OCI-LY3 (cell line): ENCODE results near the gene FNDC5.
"Not testable (repeated sequence)": the region's sequence is repeated elsewhere in the genome, so short reads cannot be mapped to it uniquely, and the experiment has no call there.

Source experiments
- H2AFZ ChIP-seq: fragments of 200-600, 300-600 bp; shearing (Covaris generic); 2 replicates; pipeline ENCODE4 v1.6.0; 2014; ENCODE audit warnings: antibody characterized with exemption, low read depth, low read length
- H3K27ac ChIP-seq: fragments of 200-600, 300-600 bp; sonication (generic); 2 replicates; pipeline ENCODE4 v1.5.1; 2014; ENCODE audit warnings: mild to moderate bottlenecking, low read length, moderate library complexity, mixed read lengths
- H3K27me3 ChIP-seq: fragments of 200-600, 300-600 bp; sonication (generic); 2 replicates; pipeline ENCODE4 v1.6.1; 2014; ENCODE audit warnings: low read depth, low read length, mixed read lengths
- H3K36me3 ChIP-seq: fragments of 200-600, 300-600 bp; sonication (generic); replicated peaks from 2 replicates; pipeline ENCODE3; 2014; ENCODE audit warnings: low read depth, low read length, mixed read lengths
- H3K4me1 ChIP-seq: fragments of 300-600, 200-600 bp; sonication (generic); 2 replicates; pipeline ENCODE4 v1.6.1; 2014; ENCODE audit warnings: low read length, mixed read lengths
- H3K4me2 ChIP-seq: fragments of 200-600, 300-600 bp; sonication (generic); 2 replicates; pipeline ENCODE4 v1.6.1; 2014; ENCODE audit warnings: low read length, mixed read lengths
- H3K4me3 ChIP-seq: fragments of 300-600, 200-600 bp; sonication (generic); 2 replicates; pipeline ENCODE4 v1.5.1; 2014; ENCODE audit warnings: antibody characterized with exemption, mild to moderate bottlenecking, low read length, moderate library complexity
- H3K79me2 ChIP-seq: fragments of 300-600, 200-600 bp; shearing (Covaris generic); 2 replicates; pipeline ENCODE4 v1.6.1; 2014; ENCODE audit warnings: mild to moderate bottlenecking, low read length, mixed read lengths
- H3K9ac ChIP-seq: fragments of 300-600, 200-600 bp; shearing (Covaris generic); 2 replicates; pipeline ENCODE4 v1.6.0; 2014; ENCODE audit warnings: mild to moderate bottlenecking, low read length, moderate library complexity
- H3K9me3 ChIP-seq: fragments of 200-600, 300-600 bp; shearing (Covaris generic); 2 replicates; pipeline ENCODE4 v1.6.1; 2014; ENCODE audit warnings: low read length, mixed read lengths; ENCODE audit not compliant: insufficient read depth
- H4K20me1 ChIP-seq: fragments of 200-600, 300-600 bp; sonication (generic); 2 replicates; pipeline ENCODE4 v1.6.1; 2016; ENCODE audit warnings: low read length, mixed read lengths; ENCODE audit not compliant: insufficient read depth
- EZH2phosphoT487 ChIP-seq: fragments of 200-600 bp; shearing (Covaris generic); IDR thresholded peaks from 2 replicates; pipeline ENCODE4 v1.6.1; 2018; ENCODE audit warnings: antibody characterized with exemption, mixed run types, low read depth
- TF ChIP-seq, protein P1 (sequence below): fragments of 200-600, 300-600 bp; sonication (generic); IDR thresholded peaks from 2 replicates; pipeline ENCODE4 v1.5.1; 2014; ENCODE audit warnings: antibody characterized with exemption, low read length, low read depth

The FNDC5 gene

DNA sequence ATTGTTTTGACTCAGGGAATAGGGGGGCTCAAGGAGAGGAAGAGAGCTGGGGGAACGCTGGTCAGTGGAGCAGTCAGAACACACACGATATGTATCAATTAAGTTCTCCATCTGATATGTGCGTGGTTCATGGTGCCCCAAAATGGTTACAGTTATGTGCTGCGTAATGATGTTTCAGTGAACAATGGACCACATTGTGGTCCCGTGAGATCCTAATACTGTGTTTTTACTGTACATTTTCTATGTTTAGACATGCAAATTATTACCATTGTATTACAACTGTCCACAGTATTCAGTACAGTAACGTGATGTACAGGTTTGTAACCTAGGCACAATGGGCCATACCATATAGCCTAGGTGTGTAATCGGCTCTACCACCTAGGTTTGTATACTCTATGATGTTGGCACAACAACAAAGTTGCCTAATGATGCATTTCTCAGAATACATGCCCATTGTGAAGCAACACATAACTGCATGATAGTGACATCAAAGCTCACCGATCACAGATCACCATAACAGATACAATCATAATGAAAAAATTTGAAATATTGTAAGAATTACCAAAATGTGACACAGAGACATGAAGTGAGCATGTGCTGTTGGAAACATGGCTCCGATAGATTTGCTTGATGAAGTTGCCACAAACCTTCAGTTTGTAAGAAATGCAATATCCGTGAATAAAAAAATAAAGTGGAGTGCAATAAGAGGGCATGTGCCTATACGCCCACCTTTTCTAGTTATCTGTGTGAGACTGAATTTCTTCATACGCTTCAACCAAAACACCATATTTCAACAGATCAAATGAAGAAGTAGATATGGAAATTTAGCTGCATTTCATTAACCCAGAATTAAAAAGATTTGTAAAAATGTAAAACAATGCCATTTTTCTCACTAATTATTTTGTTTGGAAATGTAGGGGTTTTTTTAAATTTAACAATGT, 45.3 kb upstream of the FNDC5 start:
- Histone ChIP-seq H4K20me1 (no peaks in the 10 kb centered on the region), H3K4me2 (no peak overlapping the region), H3K9ac (no peak overlapping the region), H3K36me3 (no peaks in the 10 kb centered on the region), H3K9me3 (no peaks in the 10 kb centered on the region), H3K27ac (no peak overlapping the region), H3K27me3 (no peaks in the 10 kb centered on the region), H3K79me2 (no peaks in the 10 kb centered on the region), H3K4me1 (no peaks in the 10 kb centered on the region), H3K4me3 (no peak overlapping the region), H2AFZ (no peak overlapping the region)
- TF ChIP-seq EZH2phosphoT487: no peak
- TF ChIP-seq, protein P1, sequence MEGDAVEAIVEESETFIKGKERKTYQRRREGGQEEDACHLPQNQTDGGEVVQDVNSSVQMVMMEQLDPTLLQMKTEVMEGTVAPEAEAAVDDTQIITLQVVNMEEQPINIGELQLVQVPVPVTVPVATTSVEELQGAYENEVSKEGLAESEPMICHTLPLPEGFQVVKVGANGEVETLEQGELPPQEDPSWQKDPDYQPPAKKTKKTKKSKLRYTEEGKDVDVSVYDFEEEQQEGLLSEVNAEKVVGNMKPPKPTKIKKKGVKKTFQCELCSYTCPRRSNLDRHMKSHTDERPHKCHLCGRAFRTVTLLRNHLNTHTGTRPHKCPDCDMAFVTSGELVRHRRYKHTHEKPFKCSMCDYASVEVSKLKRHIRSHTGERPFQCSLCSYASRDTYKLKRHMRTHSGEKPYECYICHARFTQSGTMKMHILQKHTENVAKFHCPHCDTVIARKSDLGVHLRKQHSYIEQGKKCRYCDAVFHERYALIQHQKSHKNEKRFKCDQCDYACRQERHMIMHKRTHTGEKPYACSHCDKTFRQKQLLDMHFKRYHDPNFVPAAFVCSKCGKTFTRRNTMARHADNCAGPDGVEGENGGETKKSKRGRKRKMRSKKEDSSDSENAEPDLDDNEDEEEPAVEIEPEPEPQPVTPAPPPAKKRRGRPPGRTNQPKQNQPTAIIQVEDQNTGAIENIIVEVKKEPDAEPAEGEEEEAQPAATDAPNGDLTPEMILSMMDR: no peak

DNA sequence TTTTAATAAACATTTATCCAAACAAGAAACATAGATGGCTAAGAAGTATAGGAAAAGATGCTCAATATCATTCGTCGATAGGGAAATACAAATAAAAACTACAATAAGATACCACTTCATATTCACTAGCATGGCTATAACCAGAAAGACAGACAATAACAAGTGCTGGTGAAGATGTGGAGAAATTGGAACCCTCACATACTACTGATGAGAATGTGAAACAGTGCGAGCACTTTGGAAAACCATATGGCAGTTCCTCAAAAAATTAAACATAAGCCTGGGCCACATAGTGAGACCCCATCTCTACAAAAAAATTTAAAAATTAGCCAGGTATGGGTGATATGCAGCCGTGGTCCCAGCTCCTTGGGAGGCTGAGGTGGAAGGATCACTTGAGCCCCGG, 39.6 kb upstream of the FNDC5 start:
- Histone ChIP-seq H3K36me3 (no peaks in the 10 kb centered on the region), H3K27ac (no peak overlapping the region), H3K4me3 (no peak overlapping the region), H4K20me1 (no peaks in the 10 kb centered on the region), H3K27me3 (no peaks in the 10 kb centered on the region), H2AFZ (no peak overlapping the region), H3K9me3 (no peaks in the 10 kb centered on the region), H3K4me2 (no peak overlapping the region), H3K4me1 (no peaks in the 10 kb centered on the region), H3K9ac (no peak overlapping the region), H3K79me2 (no peaks in the 10 kb centered on the region)
- TF ChIP-seq EZH2phosphoT487: no peak
- TF ChIP-seq, protein P1: no peak

DNA sequence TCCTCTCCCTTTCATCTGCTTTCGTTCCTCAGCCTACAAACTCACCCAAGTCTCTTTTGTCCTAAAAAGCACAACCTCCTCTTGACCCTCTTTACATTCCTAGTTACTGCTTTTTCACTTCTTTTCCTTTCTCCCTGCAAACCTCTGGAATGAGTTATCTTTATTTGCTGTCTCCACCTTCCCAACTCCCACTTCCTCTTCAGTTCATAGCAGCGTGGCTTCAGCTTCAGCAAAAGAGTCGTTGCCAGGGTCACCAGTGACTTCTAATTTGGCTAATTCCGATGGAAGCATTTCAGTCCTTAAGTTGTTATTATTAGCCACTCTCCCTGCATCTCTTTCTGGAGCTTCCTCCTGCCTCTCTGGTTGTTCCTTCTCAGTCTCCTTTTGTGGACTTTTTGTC, 36.7 kb upstream of the FNDC5 start:
- TF ChIP-seq, protein P1: no peak
- no peak for TF ChIP-seq EZH2phosphoT487
- Histone ChIP-seq H2AFZ (no peak overlapping the region), H3K4me2 (no peak overlapping the region)

DNA sequence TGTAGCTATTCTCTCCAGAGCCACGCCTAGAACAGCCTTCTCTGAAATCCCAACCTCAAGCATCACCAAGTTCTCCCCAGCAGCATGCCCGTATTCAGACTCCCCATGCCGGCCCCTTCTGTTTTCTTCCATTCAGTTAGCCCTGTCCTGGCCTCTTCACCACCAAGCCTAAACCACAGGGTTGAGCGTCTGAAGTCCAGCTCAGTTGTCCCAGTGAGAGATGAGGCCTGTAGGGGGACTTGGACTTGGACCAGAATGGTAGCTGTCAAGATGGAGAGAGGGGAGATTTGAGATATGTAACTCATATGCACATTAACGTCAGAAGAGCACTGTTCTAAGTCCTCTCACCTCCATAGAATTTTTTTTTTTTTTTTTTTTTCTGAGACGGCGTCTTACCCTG, 35.9 kb upstream of the FNDC5 start:
- no peak overlapping the region for H2AFZ ChIP-seq
- no peak overlapping the region for H3K9ac ChIP-seq
- no peak overlapping the region for H3K27ac ChIP-seq
- H3K27me3 ChIP-seq: no peaks in the 10 kb centered on the region
- no peak overlapping the region for H3K4me3 ChIP-seq
- no peaks in the 10 kb centered on the region for H3K9me3 ChIP-seq
- no peaks in the 10 kb centered on the region for H3K36me3 ChIP-seq
- H3K4me1 ChIP-seq: no peaks in the 10 kb centered on the region; the same call in 1 of the 2 replicates
- H4K20me1 ChIP-seq: no peaks in the 10 kb centered on the region
- H3K79me2 ChIP-seq: no peaks in the 10 kb centered on the region
- no peak for TF ChIP-seq EZH2phosphoT487
- TF ChIP-seq, protein P1: no peak
- no peak overlapping the region for H3K4me2 ChIP-seq

More for the DNA sequence above, 36.7 kb upstream of the FNDC5 start:
- H3K4me3 ChIP-seq: no peak overlapping the region
- no peak overlapping the region for H3K9ac ChIP-seq
- H3K27me3 ChIP-seq: no peaks in the 10 kb centered on the region
- H3K79me2 ChIP-seq: no peaks in the 10 kb centered on the region
- no peaks in the 10 kb centered on the region for H4K20me1 ChIP-seq
- no peaks in the 10 kb centered on the region for H3K9me3 ChIP-seq
- H3K27ac ChIP-seq: no peak overlapping the region
- no peaks in the 10 kb centered on the region for H3K4me1 ChIP-seq
- no peaks in the 10 kb centered on the region for H3K36me3 ChIP-seq

DNA sequence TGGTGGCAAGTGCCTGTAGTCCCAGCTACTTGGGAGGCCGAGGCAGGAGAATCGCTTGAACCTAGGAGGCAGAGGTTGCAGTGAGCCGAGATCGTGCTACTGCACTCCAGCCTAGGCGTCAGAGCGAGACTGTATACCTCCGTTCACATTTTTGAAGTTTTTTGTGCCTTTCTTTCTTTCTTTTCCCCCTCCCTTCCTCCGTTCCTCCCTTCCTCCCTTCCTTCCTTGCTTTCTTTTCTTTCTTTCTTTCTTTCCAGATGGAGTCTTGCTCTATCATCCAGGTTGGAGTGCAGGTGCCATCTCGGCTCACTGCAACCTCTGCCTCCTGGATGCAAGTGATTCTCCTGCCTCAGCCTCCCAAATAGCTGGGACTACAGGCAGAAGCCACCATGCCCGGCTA, 34.9 kb upstream of the FNDC5 start:
- H4K20me1 ChIP-seq, H3K9me3 ChIP-seq, H3K79me2 ChIP-seq, H3K36me3 ChIP-seq, H3K4me2 ChIP-seq, H3K27ac ChIP-seq, H3K27me3 ChIP-seq, H2AFZ ChIP-seq, H3K9ac ChIP-seq, H3K4me3 ChIP-seq, H3K4me1 ChIP-seq: not testable (repeated sequence)
